ENCODE results near the gene SLC52A3. TPM values are rescaled to one million over a fixed set of nuclear protein-coding genes. Genes with fewer than 3 reads are reported as not detected.
"Not testable (repeated sequence)": the region's sequence is repeated elsewhere in the genome, so short reads cannot be mapped to it uniquely, and the experiment has no call there.

SLC52A3 gene
- total and polyA plus RNA-seq, 5 donors = 0.48 to 1.6 (median 0.71) TPM

DNA sequence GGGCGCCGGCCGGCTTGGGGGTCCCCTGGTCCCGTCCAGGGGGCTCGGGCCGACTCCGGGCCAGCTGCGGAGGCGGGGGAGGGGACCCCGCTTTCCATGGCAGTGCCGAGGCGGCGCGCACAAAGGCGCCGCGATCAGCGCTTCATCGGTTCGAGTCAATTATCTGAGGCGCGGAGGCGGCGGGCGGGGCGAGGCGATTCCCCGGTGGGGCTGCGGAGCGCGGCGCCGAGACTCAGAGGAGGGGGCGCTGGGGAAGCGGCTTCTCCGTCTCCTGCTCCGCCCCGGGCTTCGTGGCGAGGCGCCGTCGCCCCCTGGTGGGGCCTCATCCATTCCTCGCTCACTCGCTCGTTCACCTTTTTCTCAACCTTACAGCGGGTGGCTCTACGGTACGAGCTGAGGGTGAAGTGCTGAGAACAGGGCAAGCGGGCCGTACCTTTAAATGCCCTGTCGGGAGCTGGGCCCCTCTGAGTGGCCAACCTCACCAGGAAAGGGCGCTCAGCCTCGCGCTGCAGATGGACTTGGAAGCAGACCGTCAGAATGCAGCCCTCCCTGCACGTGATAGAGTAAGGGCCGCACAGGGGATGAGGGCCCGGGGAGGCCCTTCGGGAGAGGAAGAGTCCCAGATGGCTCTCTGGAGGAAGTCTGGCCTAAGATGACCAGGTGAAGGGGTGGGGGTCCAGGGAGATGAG is 39.9 kb downstream of the SLC52A3 start:
- WGBS = 1% methylated on average over 60 of the region's 60 CpGs
- peak; percentile 71 to 76 for ATAC-seq

DNA sequence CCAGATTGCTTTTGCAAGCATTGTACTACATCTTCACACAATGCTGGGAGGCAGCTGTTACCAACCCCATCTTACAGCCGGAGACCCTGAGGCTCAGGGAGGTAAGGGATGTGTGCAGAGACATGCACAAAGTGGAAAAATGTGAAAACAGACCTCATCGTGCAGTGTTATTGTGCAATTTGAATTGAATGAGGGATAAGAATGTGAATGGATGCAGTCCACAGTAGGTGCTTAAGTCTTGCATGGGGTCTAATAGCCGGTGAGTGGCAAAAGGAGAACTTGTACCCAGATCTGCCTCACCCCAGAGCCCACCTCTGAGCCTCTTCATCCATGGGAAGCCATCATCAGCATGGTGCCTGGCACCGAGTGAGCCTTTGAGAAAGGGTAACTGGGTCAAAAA is 42.1 kb downstream of the SLC52A3 start:
- no peak overlapping the region for H3K27ac ChIP-seq (ENCODE audit: low read length)
- no peaks in the 10 kb centered on the region for H3K9me3 ChIP-seq (ENCODE audit: control insufficient read depth, low read length)
- DNase-seq (no peak), ATAC-seq (no peak)
- no peak overlapping the region for H3K4me3 ChIP-seq (ENCODE audit: low read length)
- intact Hi-C loops (cut with DNase I) = loop anchor here in 3 of 4 donors (5.0 to 10.0 kb wide), 3 partner anchors 71 to 161 kb away; partner anchors contain the start of gene SRXN1 (in 3 of the 3)
- H3K27me3 ChIP-seq (ENCODE audit: control insufficient read depth, insufficient read depth) = no peaks in the 10 kb centered on the region
- 69% methylated on average over 4 of the region's 4 CpGs for WGBS
- no peaks in the 10 kb centered on the region for H3K4me1 ChIP-seq (ENCODE audit: control insufficient read depth, insufficient read depth, low read length)

More for the DNA sequence above, 39.9 kb downstream of the SLC52A3 start:
- peak; percentile 45 to 87 (median 76) for DNase-seq
- Histone ChIP-seq H3K27ac (ENCODE audit: low read length) (no peak overlapping the region), H3K9me3 (ENCODE audit: control insufficient read depth, low read length) (no peaks in the 10 kb centered on the region), H3K27me3 (ENCODE audit: control insufficient read depth, insufficient read depth) (no peaks in the 10 kb centered on the region), H3K4me1 (ENCODE audit: control insufficient read depth, insufficient read depth, low read length) (no peaks in the 10 kb centered on the region), H3K4me3 (ENCODE audit: low read length) (peak overlapping the region; percentile 65)
- intact Hi-C loops (cut with DNase I) = loop anchor here (2.0 to 10.0 kb wide), 4 partner anchors 74 to 164 kb away; partner anchors contain the start of gene SRXN1 (in 4 of the 4)

- no peaks in the 10 kb centered on the region for H3K4me1 ChIP-seq (ENCODE audit: control insufficient read depth, insufficient read depth, low read length)
- DNase-seq = no peak
- ATAC-seq = no peak
- no peak overlapping the region for H3K4me3 ChIP-seq (ENCODE audit: low read length)
- H3K27me3 ChIP-seq (ENCODE audit: control insufficient read depth, insufficient read depth) = no peaks in the 10 kb centered on the region
- H3K9me3 ChIP-seq (ENCODE audit: control insufficient read depth, low read length) = no peaks in the 10 kb centered on the region
- H3K27ac ChIP-seq (ENCODE audit: low read length) = no peak overlapping the region
- WGBS = 92% methylated on average over 7 of the region's 7 CpGs
- intact Hi-C loops (cut with DNase I) = loop anchor here in 3 of 4 donors (5.0 to 10.0 kb wide), 3 partner anchors 71 to 161 kb away; partner anchors contain the start of gene SRXN1 (in 3 of the 3)
Measured at GRCh38 chr20:725491-725890, 42.8 kb downstream of the SLC52A3 start.

- intact Hi-C loops (cut with DNase I) = loop anchor here in 3 of 4 donors (5.0 to 10.0 kb wide), 3 partner anchors 70 to 160 kb away; partner anchors contain the start of gene SRXN1 (in 3 of the 3)
- DNase-seq = not testable (repeated sequence)
- WGBS = 78% methylated on average over 7 of the region's 7 CpGs
Measured at GRCh38 chr20:724797-725196, 43.5 kb downstream of the SLC52A3 start.

GRCh38 chr20:723756-724155 is 44.5 kb downstream of the SLC52A3 start:
- no peaks in the 10 kb centered on the region for H3K9me3 ChIP-seq (ENCODE audit: control insufficient read depth, low read length)
- H3K4me1 ChIP-seq (ENCODE audit: control insufficient read depth, insufficient read depth, low read length) = no peaks in the 10 kb centered on the region
- H3K4me3 ChIP-seq (ENCODE audit: low read length) = no peak overlapping the region
- no peaks in the 10 kb centered on the region for H3K27me3 ChIP-seq (ENCODE audit: control insufficient read depth, insufficient read depth)
- peak in 2 of 3 donors; percentile 63 to 66 for DNase-seq
- intact Hi-C loops (cut with DNase I) = loop anchor here in 2 of 4 donors (10.0 kb wide), 2 partner anchors 69 to 159 kb away; partner anchors contain the start of gene SRXN1 (in 2 of the 2)
- 47% methylated on average over 8 of the region's 8 CpGs for WGBS
- peak; percentile 24 to 57 for ATAC-seq
- no peak overlapping the region for H3K27ac ChIP-seq (ENCODE audit: low read length)

More at GRCh38 chr20:724797-725196, 43.5 kb downstream of the SLC52A3 start:
- not testable (repeated sequence) for H3K4me1 ChIP-seq (ENCODE audit: control insufficient read depth, insufficient read depth, low read length); H3K9me3 ChIP-seq (ENCODE audit: control insufficient read depth, low read length); H3K27me3 ChIP-seq (ENCODE audit: control insufficient read depth, insufficient read depth); H3K27ac ChIP-seq (ENCODE audit: low read length); ATAC-seq; H3K4me3 ChIP-seq (ENCODE audit: low read length)

- Histone ChIP-seq H3K4me3 (ENCODE audit: low read length) (no peak overlapping the region), H3K4me1 (ENCODE audit: control insufficient read depth, insufficient read depth, low read length) (no peaks in the 10 kb centered on the region), H3K9me3 (ENCODE audit: control insufficient read depth, low read length) (no peaks in the 10 kb centered on the region), H3K27me3 (ENCODE audit: control insufficient read depth, insufficient read depth) (no peaks in the 10 kb centered on the region), H3K27ac (ENCODE audit: low read length) (no peak overlapping the region)
- 83% methylated on average over 11 of the region's 11 CpGs for WGBS
- intact Hi-C loops (cut with DNase I) = loop anchor here in 2 of 4 donors (10.0 kb wide), 2 partner anchors 68 to 158 kb away; partner anchors contain the start of gene SRXN1 (in 2 of the 2)
- ATAC-seq = no peak
- DNase-seq = no peak
Measured at GRCh38 chr20:722822-723644, 45.3 kb downstream of the SLC52A3 start.

DNA sequence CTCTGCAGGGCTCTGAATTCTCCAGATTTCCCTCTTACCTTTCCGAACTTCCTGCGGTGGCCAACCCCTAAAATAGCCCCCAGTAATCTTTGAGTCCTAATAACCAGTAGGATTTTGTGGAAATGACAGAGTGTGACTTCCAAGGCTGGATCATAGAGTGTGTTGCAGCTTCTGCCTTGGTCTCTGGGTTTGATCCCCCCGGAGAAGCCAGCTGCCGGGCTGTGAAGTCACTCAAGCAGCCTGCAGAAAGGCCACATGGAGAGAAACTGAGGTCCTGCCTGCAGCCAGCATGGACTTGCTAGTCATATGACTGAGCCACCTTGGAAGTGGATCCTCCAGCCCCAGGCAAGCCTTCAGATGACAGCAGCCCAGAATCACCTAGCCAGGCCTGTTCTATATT is 46.4 kb downstream of the SLC52A3 start:
- Histone ChIP-seq H3K9me3 (ENCODE audit: control insufficient read depth, low read length) (no peaks in the 10 kb centered on the region), H3K27ac (ENCODE audit: low read length) (no peak overlapping the region), H3K4me1 (ENCODE audit: control insufficient read depth, insufficient read depth, low read length) (no peaks in the 10 kb centered on the region), H3K27me3 (ENCODE audit: control insufficient read depth, insufficient read depth) (no peaks in the 10 kb centered on the region), H3K4me3 (ENCODE audit: low read length) (no peak overlapping the region)
- DNase-seq (no peak), ATAC-seq (no peak)
- intact Hi-C loops (cut with DNase I) = loop anchor here in 2 of 4 donors (10.0 kb wide), 2 partner anchors 67 to 157 kb away; partner anchors contain the start of gene SRXN1 (in 2 of the 2)
- 92% methylated on average over 4 of the region's 4 CpGs for whole genome bisulfite sequencing

- Histone ChIP-seq H3K4me1 (ENCODE audit: control insufficient read depth, insufficient read depth, low read length) (no peaks in the 10 kb centered on the region), H3K9me3 (ENCODE audit: control insufficient read depth, low read length) (no peaks in the 10 kb centered on the region), H3K4me3 (ENCODE audit: low read length) (no peak overlapping the region), H3K27ac (ENCODE audit: low read length) (no peak overlapping the region), H3K27me3 (ENCODE audit: control insufficient read depth, insufficient read depth) (no peaks in the 10 kb centered on the region)
- intact Hi-C loops (cut with DNase I) = loop anchor here in 2 of 4 donors (10.0 kb wide), 2 partner anchors 65 to 155 kb away; partner anchors contain the start of gene SRXN1 (in 2 of the 2)
- WGBS = 59% methylated on average over 11 of the region's 11 CpGs
- DNase-seq (no peak), ATAC-seq (no peak)
Measured at GRCh38 chr20:719816-720215, 48.5 kb downstream of the SLC52A3 start.

- no peaks in the 10 kb centered on the region for H3K27me3 ChIP-seq (ENCODE audit: control insufficient read depth, insufficient read depth)
- no peaks in the 10 kb centered on the region for H3K4me1 ChIP-seq (ENCODE audit: control insufficient read depth, insufficient read depth, low read length)
- intact Hi-C loops (cut with DNase I) = no loop called here
- ATAC-seq (no peak), DNase-seq (no peak)
- no peak overlapping the region for H3K4me3 ChIP-seq (ENCODE audit: low read length)
- 78% methylated on average over 5 of the region's 5 CpGs for WGBS
- H3K9me3 ChIP-seq (ENCODE audit: control insufficient read depth, low read length) = no peaks in the 10 kb centered on the region
- no peak overlapping the region for H3K27ac ChIP-seq (ENCODE audit: low read length)
Measured at GRCh38 chr20:719068-719467, 49.2 kb downstream of the SLC52A3 start.

GRCh38 chr20:717832-718231 is 50.5 kb downstream of the SLC52A3 start:
- 41% methylated on average over 5 of the region's 5 CpGs for WGBS
- Histone ChIP-seq H3K4me1 (ENCODE audit: control insufficient read depth, insufficient read depth, low read length) (no peaks in the 10 kb centered on the region), H3K27me3 (ENCODE audit: control insufficient read depth, insufficient read depth) (no peaks in the 10 kb centered on the region), H3K9me3 (ENCODE audit: control insufficient read depth, low read length) (no peaks in the 10 kb centered on the region), H3K27ac (ENCODE audit: low read length) (no peak overlapping the region), H3K4me3 (ENCODE audit: low read length) (no peak overlapping the region)
- intact Hi-C loops (cut with DNase I) = no loop called here
- no peak for DNase-seq
- no peak for ATAC-seq
